GM18867 (cell line): ENCODE data around the gene KLHL2.
"Not testable (repeated sequence)": the region's sequence is repeated elsewhere in the genome, so short reads cannot be mapped to it uniquely, and the experiment has no call there.

Experiments
- ATAC-seq: cut with Tn5 transposase; IDR thresholded peaks from one replicate; pipeline ENCODE4 v1.9.1; 2021; ENCODE audit warnings: mild to moderate bottlenecking, moderate library complexity; ENCODE audit not compliant: unreplicated experiment

The KLHL2 gene

DNA sequence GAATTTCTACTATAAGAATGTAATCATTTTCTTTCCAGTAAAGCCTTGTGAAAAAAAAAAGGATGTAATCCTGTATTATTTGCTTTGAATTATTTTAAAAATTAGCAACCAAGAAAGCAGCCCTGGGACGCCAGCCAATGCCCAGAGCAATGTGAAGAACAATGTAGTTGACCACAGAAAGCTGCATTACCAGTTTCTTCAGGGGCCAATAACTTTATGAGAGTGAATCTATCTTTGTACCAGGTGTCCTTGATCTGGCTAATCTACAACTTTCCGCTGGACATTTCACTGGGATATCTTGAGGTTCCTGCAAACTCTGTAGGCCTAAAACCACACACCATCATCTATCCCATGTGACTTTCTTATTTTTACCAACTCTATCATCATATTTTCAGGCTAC, 7.6 kb upstream of the KLHL2 start:
- no peak for ATAC-seq

DNA sequence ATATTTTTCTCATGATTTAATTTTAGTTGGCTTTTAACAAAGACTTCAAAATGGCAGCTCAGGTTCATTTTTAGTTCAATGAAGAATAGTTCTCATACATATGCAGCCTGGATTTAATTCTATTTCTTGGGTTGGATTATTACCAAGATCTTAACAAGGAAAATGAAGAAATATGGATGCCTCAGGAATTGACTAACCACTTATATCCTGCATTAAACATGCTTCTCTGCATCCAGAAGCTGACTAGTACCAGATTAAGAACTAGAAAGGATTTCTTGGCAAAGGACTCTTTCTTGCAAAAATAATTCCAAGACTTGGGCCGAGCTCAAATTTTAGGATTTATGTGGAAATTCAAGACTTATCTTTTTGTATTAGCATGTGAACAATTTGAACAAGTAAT, 5.6 kb upstream of the KLHL2 start:
- no peak for ATAC-seq

- no peak for ATAC-seq
Measured at GRCh38 chr4:165203541-165204461, 3.6 kb upstream of the KLHL2 start.

DNA sequence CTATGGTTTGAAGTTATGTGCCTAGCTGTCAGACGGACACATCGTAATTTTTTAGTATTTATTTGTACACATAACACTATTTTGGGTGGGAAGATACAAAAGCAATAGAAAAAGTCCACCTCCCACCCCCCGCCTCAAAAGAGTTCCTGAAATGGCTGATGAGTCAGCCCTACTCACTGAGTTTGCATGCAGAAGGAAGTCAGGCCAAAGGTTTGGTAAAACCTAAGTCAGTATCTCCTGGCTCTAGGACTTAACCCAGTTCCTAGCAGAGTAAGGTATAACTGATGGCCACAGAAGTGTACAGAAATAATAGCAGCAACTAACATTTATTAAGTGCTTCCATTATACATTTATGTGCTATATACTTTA, 2.9 kb upstream of the KLHL2 start:
- no peak for ATAC-seq

DNA sequence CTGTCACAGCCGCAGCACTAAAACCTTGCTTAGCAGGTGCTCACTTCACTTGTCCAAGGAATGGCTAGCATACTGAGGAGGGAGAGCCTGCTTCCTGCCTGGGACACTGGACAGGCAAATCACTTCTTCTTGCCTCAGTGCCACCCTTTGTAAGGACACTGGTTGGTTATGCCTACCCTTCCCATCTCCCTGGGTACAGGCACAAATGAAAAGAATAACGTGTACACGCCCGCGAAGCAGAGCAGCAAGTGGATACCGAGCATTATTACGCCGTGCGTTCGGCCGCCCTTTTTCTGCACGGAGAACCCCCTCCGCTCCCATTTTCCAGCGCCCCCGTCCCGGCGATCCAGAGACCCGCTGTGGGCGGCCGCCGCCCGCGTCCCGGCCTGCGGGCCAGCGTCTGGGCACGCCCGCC, 338 bp upstream of the KLHL2 start:
- ATAC-seq, result peak; percentile 32

DNA sequence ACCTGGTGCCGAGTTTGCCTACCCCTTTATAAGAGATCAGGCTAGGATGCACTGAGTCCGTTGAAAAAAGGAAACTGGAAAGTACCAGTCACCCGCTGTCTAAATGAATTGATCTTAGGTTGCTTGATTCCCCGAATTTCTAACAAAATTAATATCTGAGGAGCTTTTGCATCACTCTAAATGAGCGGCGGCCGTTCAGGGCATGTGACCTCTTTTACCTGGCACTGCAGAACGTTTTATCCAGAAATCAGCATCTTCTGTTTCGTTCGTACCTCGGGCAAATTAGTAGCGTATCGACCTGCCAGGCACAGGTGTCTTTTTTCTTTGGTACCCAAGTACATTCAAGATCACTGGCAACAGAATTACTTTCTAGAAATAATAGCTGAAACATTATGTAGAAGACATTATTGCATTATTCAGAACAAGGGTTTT, 876 bp downstream of the KLHL2 start:
- ATAC-seq, result peak; percentile 23

DNA sequence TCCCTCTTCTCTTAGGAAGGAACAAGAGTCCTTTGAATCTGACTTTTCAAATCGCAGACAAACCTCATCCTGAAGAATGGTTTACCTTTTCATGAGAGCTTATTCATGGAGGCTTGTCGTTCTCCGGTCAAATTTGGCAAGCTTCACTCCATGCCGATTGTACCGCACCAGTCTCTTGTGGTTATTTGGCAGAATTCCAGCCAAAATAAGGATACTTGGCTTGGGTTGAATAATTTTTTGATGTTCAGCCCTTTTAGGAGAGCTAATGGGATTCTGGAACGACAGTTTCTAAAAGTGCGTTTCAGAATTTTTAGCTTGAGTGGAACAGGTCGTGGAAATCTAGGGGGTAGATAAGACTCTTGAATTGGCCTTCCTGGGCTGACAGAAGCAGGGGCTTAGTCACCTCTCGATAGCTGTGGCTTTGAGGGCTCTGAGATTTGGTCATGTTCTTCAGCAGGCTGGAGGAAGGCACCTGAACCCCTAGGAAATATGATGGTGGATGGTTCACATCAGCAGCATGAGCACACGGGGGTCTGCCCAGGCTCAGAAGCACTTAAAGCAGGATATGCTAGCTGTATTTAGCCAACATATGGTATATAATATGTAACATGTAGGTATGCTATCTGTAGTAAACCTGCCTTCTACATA, 1.5 kb downstream of the KLHL2 start:
- ATAC-seq, result no peak

DNA sequence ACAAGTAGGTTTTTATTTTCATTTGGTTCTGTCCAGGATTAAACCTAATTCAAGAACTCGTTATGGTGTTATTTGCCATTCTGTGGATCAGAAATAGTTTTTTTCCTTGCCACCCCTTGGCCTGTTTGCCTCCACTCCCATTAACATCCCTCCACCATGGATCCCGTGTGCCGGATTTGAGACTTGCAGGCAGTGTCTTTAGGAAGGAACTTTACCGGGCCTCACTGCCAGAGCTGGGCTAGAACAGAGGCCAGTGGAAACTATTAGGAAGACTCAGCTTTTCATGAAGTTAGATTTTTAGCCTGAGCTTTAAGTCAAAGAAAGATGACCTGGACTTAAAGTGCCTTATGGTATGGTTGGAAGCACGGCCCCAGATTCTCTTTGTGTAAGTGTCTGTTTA, 2.4 kb downstream of the KLHL2 start:
- ATAC-seq, result no peak

- ATAC-seq, result no peak
Measured at GRCh38 chr4:165210566-165210965, 3.2 kb downstream of the KLHL2 start.

DNA sequence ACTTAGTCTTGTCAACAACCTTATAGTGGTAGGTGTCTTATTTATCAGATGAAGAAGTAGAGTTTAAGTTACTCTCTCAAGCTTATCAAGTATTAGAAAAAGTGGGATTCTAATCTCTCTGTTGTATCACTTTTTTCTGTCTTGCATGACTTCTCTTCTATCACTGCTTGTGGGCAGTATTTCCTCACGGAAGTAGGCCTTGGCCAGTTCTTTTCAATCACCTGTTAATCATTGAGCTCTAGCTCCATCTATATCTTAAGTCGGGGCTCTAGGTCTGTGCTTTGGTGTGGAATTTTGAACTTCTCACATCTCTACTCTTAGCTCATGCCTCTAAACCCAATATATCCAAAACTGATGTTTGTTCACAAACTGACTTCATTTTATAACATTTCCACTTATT, 5.3 kb downstream of the KLHL2 start:
- ATAC-seq, result not testable (repeated sequence)

GRCh38 chr4:165213404-165213803, 6.0 kb downstream of the KLHL2 start:
- not testable (repeated sequence) for ATAC-seq

DNA sequence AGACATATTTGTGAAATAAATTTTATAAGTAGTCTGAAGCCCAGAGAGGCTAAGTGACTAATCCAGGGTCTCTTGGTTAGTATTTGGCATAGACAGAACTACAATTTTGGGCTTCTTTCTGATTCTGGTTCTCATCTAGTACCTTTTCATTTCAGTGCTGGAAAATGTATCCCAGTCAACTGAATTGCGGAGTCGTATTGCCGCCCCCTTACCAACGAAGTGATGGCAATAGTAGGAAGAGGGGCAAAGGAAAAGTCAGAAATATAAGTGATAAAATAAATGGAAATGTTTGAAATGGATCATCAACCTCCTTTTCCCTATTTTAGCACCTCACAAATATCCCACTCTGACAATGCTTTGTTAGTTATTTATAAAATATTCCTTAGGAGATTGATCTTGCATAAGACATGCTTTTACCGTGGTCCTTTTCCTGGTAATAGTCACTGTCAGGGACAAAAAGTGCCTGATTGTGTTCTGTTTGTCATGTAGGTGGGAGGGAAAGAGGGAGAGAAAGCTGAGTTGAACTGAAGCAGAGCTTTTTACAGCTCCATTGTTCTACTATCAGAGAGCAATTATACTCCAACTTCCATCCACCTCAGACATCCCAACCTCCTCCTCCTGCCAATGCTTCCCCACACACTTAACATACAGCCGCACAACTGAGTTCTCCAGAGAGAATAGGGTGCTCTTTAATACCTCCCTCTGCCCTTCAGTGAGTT, 6.8 kb downstream of the KLHL2 start:
- not testable (repeated sequence) for ATAC-seq

DNA sequence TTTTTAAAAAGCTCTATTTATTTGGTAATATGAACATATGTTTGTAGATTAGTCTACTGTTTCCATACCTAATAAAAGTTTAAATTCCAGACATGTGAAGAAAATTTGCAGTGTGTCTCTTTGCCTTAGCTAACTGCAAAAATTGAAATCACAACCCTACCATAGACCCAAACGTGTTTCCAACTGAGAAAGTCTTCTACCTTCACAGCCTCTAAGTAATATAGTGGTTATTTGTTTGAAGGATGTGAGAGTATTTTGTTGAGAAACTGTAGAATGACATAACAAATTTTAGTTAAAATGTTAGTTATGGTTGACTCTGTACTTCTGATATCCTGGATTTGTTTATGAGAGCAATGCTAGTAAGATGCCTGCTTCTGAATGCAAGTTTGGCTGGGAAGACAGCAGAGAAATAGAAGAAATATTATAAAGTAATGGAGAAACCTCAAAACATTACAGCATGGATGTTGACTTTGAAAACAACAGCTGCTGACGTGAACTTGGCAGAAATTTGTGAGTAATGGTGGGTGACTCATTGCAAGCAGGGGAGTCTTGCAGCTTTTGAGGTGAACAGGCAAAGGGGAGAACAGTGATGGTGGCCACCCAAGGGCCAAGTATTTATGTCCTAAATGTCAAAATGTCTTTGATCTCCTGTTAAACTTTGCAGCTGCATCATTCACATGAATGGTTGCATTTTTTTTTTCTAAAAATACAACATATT, 7.8 kb downstream of the KLHL2 start:
- peak; percentile 63 for ATAC-seq

DNA sequence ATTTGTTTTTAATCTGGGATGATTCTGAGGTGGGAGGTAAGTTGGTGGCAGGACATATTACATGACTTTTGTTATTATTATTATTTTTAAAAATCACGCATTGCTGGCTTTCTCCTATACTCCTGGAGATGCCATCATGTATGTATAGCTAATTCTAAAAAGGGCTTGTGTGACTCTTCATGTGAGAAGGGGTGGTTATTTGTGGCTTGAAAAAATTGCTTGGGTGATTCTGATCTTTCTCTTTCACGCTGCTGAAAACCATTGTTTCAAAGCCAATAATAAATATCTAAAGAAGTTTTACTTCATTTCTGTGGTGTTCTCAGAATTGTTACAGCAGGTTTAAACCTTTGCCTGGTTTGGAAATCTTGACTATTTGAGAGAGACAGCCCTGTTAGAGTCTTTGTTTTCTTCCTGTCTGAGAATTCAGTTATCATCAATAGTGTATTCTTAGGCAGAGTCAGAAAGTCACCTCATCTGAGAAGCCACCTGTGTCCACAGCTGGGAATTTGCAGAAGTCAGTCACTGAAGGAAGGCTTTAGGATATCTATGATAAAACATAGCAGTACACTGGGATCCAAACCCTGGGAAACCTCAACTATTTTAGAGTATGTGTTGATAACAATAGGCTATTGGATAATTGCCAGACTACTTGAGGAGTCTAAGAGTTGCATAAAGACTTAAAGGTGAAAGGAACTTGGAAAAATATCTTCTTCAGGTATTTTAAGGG, 8.6 kb downstream of the KLHL2 start:
- ATAC-seq, result peak; percentile 68

GRCh38 chr4:165217325-165217724, 10.0 kb downstream of the KLHL2 start:
- ATAC-seq, result no peak

- ATAC-seq, result not testable (repeated sequence)
Measured at GRCh38 chr4:165221306-165221705, 13.9 kb downstream of the KLHL2 start.

GRCh38 chr4:165221993-165222650, 14.8 kb downstream of the KLHL2 start:
- ATAC-seq, result not testable (repeated sequence)

DNA sequence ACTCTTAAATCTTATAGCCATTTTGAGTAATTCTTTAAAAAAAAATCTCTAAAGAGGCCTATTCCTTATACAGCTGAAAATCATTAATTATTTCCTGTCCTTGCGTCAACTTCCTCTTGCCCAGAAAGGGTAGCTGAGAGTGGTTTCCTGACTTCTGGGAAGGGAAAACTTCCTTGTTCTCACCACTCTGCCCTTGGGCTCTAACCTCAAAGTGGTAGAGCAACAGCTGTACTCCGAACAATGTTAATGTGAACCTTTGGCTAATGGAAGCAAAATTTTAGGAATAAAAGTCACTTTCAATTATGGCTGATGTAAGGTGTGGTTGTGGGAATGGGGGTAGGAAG, 15.3 kb downstream of the KLHL2 start:
- ATAC-seq, result no peak

DNA sequence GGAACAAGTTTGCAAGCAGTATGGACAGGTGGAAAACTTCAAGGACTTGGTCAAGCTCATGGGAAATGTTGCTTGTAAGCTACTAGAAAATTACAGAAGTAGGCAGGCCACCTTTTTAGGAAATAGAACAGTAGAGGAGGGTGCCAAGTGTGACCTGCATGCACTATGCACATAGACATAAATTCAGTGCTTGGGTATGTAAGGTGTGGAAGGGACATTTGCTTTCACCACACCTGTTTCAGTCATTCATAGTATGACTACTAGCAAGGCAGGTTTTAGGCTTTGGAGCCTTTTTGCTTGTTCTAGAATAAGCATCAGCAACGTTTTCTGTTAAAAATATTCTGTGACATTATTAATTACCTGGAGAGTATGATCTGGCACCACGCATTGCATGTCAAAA, 20.0 kb downstream of the KLHL2 start:
- not testable (repeated sequence) for ATAC-seq
